H1 (cell line): ENCODE measurements around the gene PCBP4. TPM values are rescaled to one million over a fixed set of nuclear protein-coding genes. Genes with fewer than 3 reads are reported as not detected.

Experiments
- CEBPB ChIP-seq: IDR thresholded peaks from 2 replicates; pipeline ENCODE4 v1.6.1; 2012; ENCODE audit warnings: low read depth, low read length
- NANOG ChIP-seq: IDR thresholded peaks from 2 replicates; pipeline ENCODE4 v1.6.1; 2011; ENCODE audit warnings: low read length, low read depth, mild to moderate bottlenecking, inconsistent platforms; ENCODE audit not compliant: insufficient read depth, poor library complexity, severe bottlenecking
- POU5F1 ChIP-seq: IDR thresholded peaks from 2 replicates; pipeline ENCODE4 v1.6.1; 2011; ENCODE audit warnings: low read depth, mild to moderate bottlenecking, low read length, moderate library complexity
- RNF2 ChIP-seq: fragments of 200-900, 300-1000 bp; sonication (generic); IDR thresholded peaks from 2 replicates; pipeline ENCODE4 v1.7.1; 2016; ENCODE audit warnings: borderline replicate concordance, low read depth, mild to moderate bottlenecking, antibody characterized with exemption, low read length; ENCODE audit not compliant: poor library complexity, severe bottlenecking; ENCODE audit errors: missing control alignments
- TCF12 ChIP-seq: IDR thresholded peaks from 2 replicates; pipeline ENCODE4 v1.6.1; 2011; ENCODE audit warnings: low read depth, mild to moderate bottlenecking, low read length
- polyA plus RNA-seq, 7 experiments: library from polyadenylated mRNA; depleted of rRNA in 3 of 7; stranded (reverse) in 5 of 7; unstranded in 2 of 7; fragments of >200 nt in 5 of 7; fragments of 200-250 nt in 2 of 7; gene quantifications; 1 replicate in 5 of 7; 2 replicates in 1 of 7; 4 replicates in 1 of 7; pipeline versions ENCODE4 v1.2.1 to v1.2.3, GENCODE V29; 2011 to 2013; ENCODE audit warnings: missing spikeins in 2 of 7, mixed read lengths in 2 of 7
- total RNA-seq: library from RNA; stranded (reverse); fragmentation: NEBNext Ultra II Directional; extraction: Animal tissue kit (Norgen Biotek cat#: 25700); gene quantifications from 2 replicates; pipeline ENCODE4 v1.2.1, GENCODE V29; 2021

Gene PCBP4
- total and polyA plus RNA-seq, 2 of the 8 experiments (the other 6 are each of a cell fraction or from before 2014, with no cell fraction given), result 16.4 to 34.1 TPM

DNA sequence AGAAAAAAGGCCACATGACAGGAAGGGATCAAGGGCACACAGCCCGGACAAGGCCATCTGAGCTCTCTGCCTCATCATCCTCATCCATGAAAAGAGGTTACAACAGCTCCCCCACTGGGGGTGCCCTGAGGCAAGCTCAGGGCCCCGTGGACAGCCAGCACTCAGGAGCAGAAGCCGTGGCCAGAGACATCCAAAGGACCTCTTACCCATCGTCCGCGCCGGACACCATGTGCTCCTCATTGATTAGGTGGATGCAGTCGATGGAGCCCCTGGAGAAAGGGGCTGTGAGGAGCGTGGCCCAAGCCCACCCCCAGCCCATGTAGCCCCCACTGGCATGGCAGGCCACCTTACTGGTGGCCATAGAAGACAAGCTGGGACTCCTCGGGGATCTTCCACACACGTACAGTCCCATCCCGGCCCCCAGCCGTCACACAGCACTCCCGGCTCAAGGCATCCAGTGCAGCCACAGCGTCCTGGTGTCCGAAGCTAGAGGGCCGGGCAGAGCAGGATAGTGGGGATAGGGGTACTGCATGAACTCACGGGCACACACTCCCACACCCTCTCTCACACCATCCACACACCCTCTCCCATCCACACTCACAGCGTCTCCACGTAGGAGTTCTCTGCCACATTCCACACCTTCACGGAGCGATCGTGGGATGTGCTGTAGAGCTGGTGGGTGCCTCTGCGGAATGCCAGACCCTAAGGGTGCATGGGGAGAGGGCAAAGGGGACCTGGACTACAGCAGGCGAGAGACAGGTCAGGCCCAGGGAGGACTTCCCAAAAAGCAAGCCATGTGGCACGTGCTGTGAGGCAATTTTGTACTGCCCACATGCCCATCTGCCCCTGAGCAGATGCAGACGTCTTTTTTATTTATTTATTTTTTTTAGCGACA lies 32.0 kb downstream of the PCBP4 start (continued):
- TF ChIP-seq NANOG, result no peak
- no peak for TF ChIP-seq TCF12
- no peak for TF ChIP-seq POU5F1
- TF ChIP-seq RNF2, result no peak
- no peak for TF ChIP-seq CEBPB
